Gastrocnemius medialis (tissue), 4 donors: ENCODE measurements around the gene MED12L.

Experiments
- POLR2A ChIP-seq, 2 donors: fragments of 450-650 bp; IDR thresholded peaks; one replicate each; pipeline ENCODE4 v1.6.1; 2017; ENCODE audit warnings: antibody characterized with exemption in 2 of 2, mild to moderate bottlenecking in 2 of 2, moderate library complexity in 2 of 2
- TF ChIP-seq, protein P1 (sequence below), 5 experiments: fragments of 450-650 bp in 3 of 5; fragments of 200-600 bp in 2 of 5; sonication (generic) in 2 of 5; IDR thresholded peaks in 4 of 5; conservative IDR thresholded peaks in 1 of 5; 1 replicate in 4 of 5; 2 replicates in 1 of 5; pipeline ENCODE4 v1.5.1; 2016 to 2019; ENCODE audit warnings: antibody characterized with exemption in 5 of 5, mild to moderate bottlenecking in 3 of 5, moderate library complexity in 3 of 5

DNA sequence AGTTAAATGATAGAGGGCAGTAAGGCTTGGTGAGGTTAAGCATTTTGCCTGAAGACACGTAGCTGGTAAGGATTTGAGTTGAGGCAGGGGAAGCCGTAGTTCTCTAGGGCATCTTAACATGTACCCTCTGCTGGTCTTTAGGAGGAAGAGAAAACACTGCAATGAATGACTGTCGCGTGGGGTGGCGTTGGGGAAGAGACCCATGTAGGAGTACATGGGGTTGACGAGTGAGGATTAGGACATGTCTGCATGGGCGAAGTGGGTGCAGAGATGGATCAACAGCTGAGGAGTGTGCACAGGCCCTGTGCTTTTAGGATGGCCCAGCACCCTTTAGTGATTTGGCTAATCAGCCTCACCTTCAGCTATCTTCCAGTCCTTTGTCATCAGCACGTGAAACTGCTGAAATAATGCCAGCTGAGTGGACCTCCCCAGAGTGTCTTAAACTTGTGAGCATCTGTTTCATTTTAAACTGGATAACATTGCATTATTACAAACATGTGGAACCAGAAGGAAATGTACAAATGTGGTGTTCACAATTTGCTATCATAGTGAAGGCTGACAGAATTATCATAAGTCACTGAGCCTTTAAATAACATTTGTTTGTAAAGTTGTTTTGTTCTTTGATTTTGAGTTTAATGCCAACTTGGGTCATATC lies 177.5 kb downstream of the MED12L start:
- TF ChIP-seq, protein P1, sequence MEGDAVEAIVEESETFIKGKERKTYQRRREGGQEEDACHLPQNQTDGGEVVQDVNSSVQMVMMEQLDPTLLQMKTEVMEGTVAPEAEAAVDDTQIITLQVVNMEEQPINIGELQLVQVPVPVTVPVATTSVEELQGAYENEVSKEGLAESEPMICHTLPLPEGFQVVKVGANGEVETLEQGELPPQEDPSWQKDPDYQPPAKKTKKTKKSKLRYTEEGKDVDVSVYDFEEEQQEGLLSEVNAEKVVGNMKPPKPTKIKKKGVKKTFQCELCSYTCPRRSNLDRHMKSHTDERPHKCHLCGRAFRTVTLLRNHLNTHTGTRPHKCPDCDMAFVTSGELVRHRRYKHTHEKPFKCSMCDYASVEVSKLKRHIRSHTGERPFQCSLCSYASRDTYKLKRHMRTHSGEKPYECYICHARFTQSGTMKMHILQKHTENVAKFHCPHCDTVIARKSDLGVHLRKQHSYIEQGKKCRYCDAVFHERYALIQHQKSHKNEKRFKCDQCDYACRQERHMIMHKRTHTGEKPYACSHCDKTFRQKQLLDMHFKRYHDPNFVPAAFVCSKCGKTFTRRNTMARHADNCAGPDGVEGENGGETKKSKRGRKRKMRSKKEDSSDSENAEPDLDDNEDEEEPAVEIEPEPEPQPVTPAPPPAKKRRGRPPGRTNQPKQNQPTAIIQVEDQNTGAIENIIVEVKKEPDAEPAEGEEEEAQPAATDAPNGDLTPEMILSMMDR (IDR thresholded peaks at IDR 0.05 in 4 of 5, conservative IDR thresholded peaks at IDR 0.05 in 1 of 5): no peak
- no peak for TF ChIP-seq POLR2A (IDR thresholded peaks at IDR 0.05)
